HCT116 (cell line): ENCODE data around the gene CDKL5. TPM values are rescaled to one million over a fixed set of nuclear protein-coding genes. Genes with fewer than 3 reads are reported as not detected.

Experiments
- ATAC-seq: fragments of 200-7000 bp; cut with Tn5 transposase; 2 replicates; pipeline ENCODE4 v1.9.1; 2020; ENCODE audit warnings: mild to moderate bottlenecking, moderate library complexity
- BruUV-seq: library from RNA; stranded (reverse); fragments of 400-500 nt; replicated peaks from 2 replicates; lab custom pipeline; 2021; lab: Mats Ljungman, UMichigan
- CTCF ChIA-PET: fragments of 300-600 bp; sonication (Branson Sonifier 250); formaldehyde crosslinking; loops from one replicate; lab custom pipeline; 2021; ENCODE audit warnings: antibody characterized with exemption; lab: Charles Lee
- POLR2A ChIA-PET: fragments of 300-600, 350-600 bp; sonication (Branson Sonifier 250); formaldehyde crosslinking; loops from one replicate; lab custom pipeline; 2021; ENCODE audit warnings: antibody characterized with exemption; lab: Charles Lee
- RAD21 ChIA-PET, 2 experiments: fragments of 300-600 bp; sonication (Branson Sonifier 250); formaldehyde crosslinking; loops; one replicate each; lab custom pipeline; 2023; ENCODE audit warnings: low total read pairs in 2 of 2; ENCODE audit not compliant: uncharacterized antibody in 2 of 2, unreplicated experiment in 2 of 2, low non-redundant PET in 1 of 2; lab: Charles Lee
- DNase-seq: peaks from one replicate; pipeline ENCODE4 v3.0.0-alpha.2; 2010; ENCODE audit warnings: low read depth, low spot score
- H2AFZ ChIP-seq: fragments of 200-600 bp; shearing (Covaris generic), sonication (generic); 2 replicates; pipeline ENCODE4 v1.6.1; 2017; ENCODE audit warnings: low read depth, mixed run types, mixed read lengths, antibody characterized with exemption, low read length; ENCODE audit not compliant: poor library complexity, severe bottlenecking
- H3K27ac ChIP-seq: 2 replicates; pipeline ENCODE4 v1.5.1; 2012; ENCODE audit warnings: low read depth, low read length
- H3K27me3 ChIP-seq: fragments of 200-600 bp; sonication (generic); 2 replicates; pipeline ENCODE4 v1.6.1; 2016; ENCODE audit warnings: mixed run types, low read length, mixed read lengths; ENCODE audit not compliant: insufficient read depth
- H3K36me3 ChIP-seq, 2 experiments: fragments of 200-500 bp in 1 of 2; fragments of 200-600 bp in 1 of 2; sonication (Bioruptor generic) in 1 of 2; sonication (generic) in 1 of 2; 2 replicates each; pipeline versions ENCODE4 v1.5.1 to v1.6.1; 2014 to 2016; ENCODE audit warnings: low read length in 2 of 2, inconsistent platforms in 1 of 2, mixed read lengths in 1 of 2, mixed run types in 1 of 2; ENCODE audit not compliant: insufficient read depth in 2 of 2, control insufficient read depth in 1 of 2
- H3K4me1 ChIP-seq, 2 experiments: fragments of 200-600 bp in 1 of 2; sonication (generic) in 1 of 2; 2 replicates each; pipeline versions ENCODE4 v1.5.1 to v1.6.1; 2012 to 2017; ENCODE audit warnings: low read length in 2 of 2, inconsistent platforms in 1 of 2, mild to moderate bottlenecking in 1 of 2, mixed read lengths in 1 of 2, mixed run types in 1 of 2, moderate library complexity in 1 of 2; ENCODE audit not compliant: insufficient read depth in 2 of 2, control insufficient read depth in 1 of 2
- H3K4me2 ChIP-seq: fragments of 200-600 bp; sonication (generic); 2 replicates; pipeline ENCODE4 v1.6.1; 2017; ENCODE audit warnings: mixed run types, low read length, mixed read lengths
- H3K4me3 ChIP-seq, 2 experiments: fragments of 200-600 bp in 1 of 2; sonication (generic) in 1 of 2; replicated peaks in 1 of 2; 2 replicates each; pipeline ENCODE4 v1.5.1; 2011 to 2016; ENCODE audit warnings: low read length in 2 of 2, control low read depth in 1 of 2, low read depth in 1 of 2, mild to moderate bottlenecking in 1 of 2, mixed read lengths in 1 of 2, mixed run types in 1 of 2
- H3K79me2 ChIP-seq: fragments of 200-600 bp; sonication (generic); 2 replicates; pipeline ENCODE4 v1.6.1; 2017; ENCODE audit warnings: mild to moderate bottlenecking, mixed run types, low read length, moderate library complexity, mixed read lengths; ENCODE audit not compliant: insufficient read depth
- H3K9ac ChIP-seq: fragments of 200-600 bp; sonication (generic); 2 replicates; pipeline ENCODE4 v1.6.1; 2016; ENCODE audit warnings: low read length, mixed read lengths
- H3K9me2 ChIP-seq: fragments of 200-600 bp; sonication (generic), shearing (Covaris generic); 2 replicates; pipeline ENCODE4 v1.6.1; 2017; ENCODE audit warnings: mixed run types, mild to moderate bottlenecking, moderate library complexity; ENCODE audit not compliant: insufficient read depth
- H3K9me3 ChIP-seq, 2 experiments: fragments of 200-500 bp in 1 of 2; fragments of 200-600 bp in 1 of 2; sonication (Bioruptor generic) in 1 of 2; sonication (generic) in 1 of 2; 2 replicates each; pipeline ENCODE4 v1.6.1; 2014 to 2017; ENCODE audit warnings: low read length in 2 of 2, mixed read lengths in 2 of 2, inconsistent platforms in 1 of 2, low read depth in 1 of 2, mild to moderate bottlenecking in 1 of 2, mixed run types in 1 of 2, moderate library complexity in 1 of 2; ENCODE audit not compliant: control insufficient read depth in 1 of 2, insufficient read depth in 1 of 2
- H4K20me1 ChIP-seq: fragments of 200-600 bp; sonication (generic), shearing (Covaris generic); 2 replicates; pipeline ENCODE4 v1.6.1; 2017; ENCODE audit warnings: mixed run types, mild to moderate bottlenecking, moderate library complexity; ENCODE audit not compliant: insufficient read depth
- CBX3 ChIP-seq: IDR thresholded peaks from 2 replicates; pipeline ENCODE4 v1.6.1; 2012; ENCODE audit warnings: low read depth
- POLR2AphosphoS5 ChIP-seq: IDR thresholded peaks from 2 replicates; pipeline ENCODE4 v1.6.1; 2011; ENCODE audit warnings: mild to moderate bottlenecking, low read depth, low read length, moderate library complexity
- RAD21 ChIP-seq: IDR thresholded peaks from 2 replicates; pipeline ENCODE4 v1.6.1; 2012; ENCODE audit warnings: low read depth, mild to moderate bottlenecking
- REST ChIP-seq: IDR thresholded peaks from 2 replicates; pipeline ENCODE4 v1.6.1; 2012; ENCODE audit warnings: low read depth
- SIN3A ChIP-seq: IDR thresholded peaks from 2 replicates; pipeline ENCODE4 v1.6.1; 2012; ENCODE audit warnings: low read depth
- ZFX ChIP-seq: fragments of 450-650 bp; IDR thresholded peaks from 2 replicates; pipeline ENCODE4 v1.6.1; 2017
- intact Hi-C: fragments of 100-400 bp; cut with micrococcal nuclease; formaldehyde crosslinking; loops from 2 replicates; pipeline ENCODE4 v1.10.0; 2022
- total RNA-seq: library from RNA; stranded (reverse); gene quantifications from one replicate; pipeline ENCODE4 v1.2.1, GENCODE V29; 2021; ENCODE audit not compliant: unreplicated experiment

The CDKL5 gene
- total RNA-seq, 1 experiment from 2014 or later = 2.5 TPM

GRCh38 chrX:18542131-18542530, 116.7 kb downstream of the CDKL5 start:
- Histone ChIP-seq H2AFZ (no peak overlapping the region), H3K27me3 (no peaks in the 10 kb centered on the region), H3K4me1 (no peaks in the 10 kb centered on the region), H3K9me3 (no peaks in the 10 kb centered on the region), H4K20me1 (no peaks in the 10 kb centered on the region), H3K9me2 (no peaks in the 10 kb centered on the region), H3K9ac (no peak overlapping the region), H3K36me3 (no peaks in the 10 kb centered on the region), H3K27ac (no peak overlapping the region), H3K79me2 (no peaks in the 10 kb centered on the region), H3K4me2 (no peak overlapping the region), H3K4me3 (no peak overlapping the region)
- TF ChIP-seq REST (no peak), ZFX (no peak), SIN3A (no peak), POLR2AphosphoS5 (no peak)
- DNase-seq = no peak
- BruUV-seq = no TSS peak
- no peak for ATAC-seq
- RAD21 ChIA-PET = no interaction called here
- POLR2A ChIA-PET = no interaction called here
- CTCF ChIA-PET = no interaction called here
- intact Hi-C loops = no loop called here

GRCh38 chrX:18542905-18543304, 117.5 kb downstream of the CDKL5 start:
- no peak for ATAC-seq
- CTCF ChIA-PET = no interaction called here
- H3K79me2 ChIP-seq = no peaks in the 10 kb centered on the region
- RAD21 ChIA-PET = no interaction called here
- no peaks in the 10 kb centered on the region for H3K9me3 ChIP-seq
- DNase-seq = no peak
- POLR2A ChIA-PET = no interaction called here
- intact Hi-C loops = no loop called here
- TF ChIP-seq RAD21 (no peak), CBX3 (no peak)
- TF ChIP-seq, all 23 proteins: peak for 0
- H3K4me2 ChIP-seq = no peak overlapping the region
- no peaks in the 10 kb centered on the region for H4K20me1 ChIP-seq
- H3K4me3 ChIP-seq = no peak overlapping the region
- BruUV-seq = no TSS peak
- H3K27ac ChIP-seq = no peak overlapping the region
- H3K4me1 ChIP-seq = no peaks in the 10 kb centered on the region
- H3K27me3 ChIP-seq = no peaks in the 10 kb centered on the region
- no peaks in the 10 kb centered on the region for H3K9me2 ChIP-seq
- H3K9ac ChIP-seq = no peak overlapping the region
- no peaks in the 10 kb centered on the region for H3K36me3 ChIP-seq
- H2AFZ ChIP-seq = no peak overlapping the region
